Activated CD8-positive, alpha-beta T cell treated with anti-CD3 and anti-CD28 coated beads for 36 hours (primary cell): ENCODE measurements around the gene CD44. TPM values are rescaled to one million over a fixed set of nuclear protein-coding genes. Genes with fewer than 3 reads are reported as not detected.
A peak's percentile ranks its signal among the peaks of the same experiment; 100 is the strongest.

Source experiments
- ATAC-seq: fragments of 200-7000 bp; cut with Tn5 transposase; one replicate; pipeline ENCODE4 v1.10.0; 2021; ENCODE audit warnings: mild to moderate bottlenecking, moderate library complexity
- CTCF ChIA-PET: fragments of 350-600 bp; sonication (Branson Sonifier 250); formaldehyde crosslinking; loops from one replicate; lab custom pipeline; 2021; ENCODE audit warnings: antibody characterized with exemption; lab: Charles Lee
- POLR2A ChIA-PET: fragments of 350-600 bp; sonication (Branson Sonifier 250); formaldehyde crosslinking; loops from one replicate; lab custom pipeline; 2021; ENCODE audit warnings: antibody characterized with exemption; lab: Charles Lee
- DNase-seq: peaks from one replicate; pipeline ENCODE4 v3.0.0-alpha.2; 2020
- H3K27ac Mint-ChIP-seq: one replicate; pipeline ENCODE4 v1.8.0; 2021; ENCODE audit warnings: mild to moderate bottlenecking, mixed read lengths
- H3K27me3 Mint-ChIP-seq: one replicate; pipeline ENCODE4 v1.8.0; 2021; ENCODE audit warnings: mixed read lengths
- H3K36me3 Mint-ChIP-seq: one replicate; pipeline ENCODE4 v1.8.0; 2021; ENCODE audit warnings: low read depth, mixed read lengths
- H3K4me1 Mint-ChIP-seq: one replicate; pipeline ENCODE4 v1.8.0; 2021; ENCODE audit warnings: low read depth, mixed read lengths
- H3K4me3 Mint-ChIP-seq: one replicate; pipeline ENCODE4 v1.8.0; 2021; ENCODE audit warnings: mild to moderate bottlenecking, moderate library complexity, mixed read lengths
- H3K9me3 Mint-ChIP-seq: one replicate; pipeline ENCODE4 v1.8.0; 2021; ENCODE audit warnings: mixed read lengths
- intact Hi-C: fragments of 100-400 bp; cut with micrococcal nuclease; formaldehyde crosslinking; loops from one replicate; pipeline ENCODE4 v1.10.0; 2022
- total RNA-seq, 2 experiments: library from RNA; stranded (reverse); gene quantifications; one replicate each; pipeline ENCODE4 v1.2.3, GENCODE V29; 2021
- TF ChIP-seq, protein P1 (sequence below): fragments of 200-600 bp; IDR thresholded peaks from one replicate; pipeline ENCODE4 v1.8.0; 2022; ENCODE audit warnings: antibody characterized with exemption, mild to moderate bottlenecking

Gene CD44
- total RNA-seq, 2 experiments from 2014 or later, result 363 to 373 TPM

DNA sequence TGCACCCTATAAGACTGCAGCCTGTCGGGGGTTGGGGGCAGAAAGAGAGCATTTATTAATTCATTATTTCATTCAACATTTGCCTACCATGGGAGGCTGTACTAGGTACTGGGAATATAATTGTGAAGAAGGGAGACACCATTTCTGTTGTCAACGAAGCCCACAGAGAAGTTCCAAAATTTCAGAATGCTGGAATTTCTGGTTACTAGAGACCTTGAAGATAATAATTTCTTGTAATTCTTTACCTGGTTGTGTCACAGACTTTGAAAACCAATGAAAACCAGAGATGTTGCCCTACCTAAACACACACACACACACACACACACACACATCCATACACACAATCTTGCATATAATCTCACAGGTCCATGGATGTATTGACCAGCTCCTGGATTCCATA, 30.1 kb downstream of the CD44 start:
- intact Hi-C loops, result loop anchor here (5.0 kb wide), 2 partner anchors 157 to 252 kb away; partner anchors contain the start of genes APIP and PDHX
- H3K27ac Mint-ChIP-seq, result peak overlapping the region; percentile 98
- DNase-seq (no peak), ATAC-seq (no peak)
- peaks cover 2% of the 10 kb centered on the region for H3K9me3 Mint-ChIP-seq
- ChIA-PET POLR2A (interaction anchor here (1.2 to 9.4 kb wide), 5 partner anchors 10 to 29 kb away, joined by 3 to 69 read pairs (median 10); partner anchors contain the start of gene CD44), CTCF (interaction anchor here (1.8 to 9.1 kb wide), 2 partner anchors 11 to 128 kb away, joined by 4 to 89 read pairs; no protein-coding TSS in a partner anchor)
- H3K36me3 Mint-ChIP-seq, result peaks cover 64% of the 10 kb centered on the region
- H3K27me3 Mint-ChIP-seq, result no peaks in the 10 kb centered on the region
- TF ChIP-seq, protein P1, sequence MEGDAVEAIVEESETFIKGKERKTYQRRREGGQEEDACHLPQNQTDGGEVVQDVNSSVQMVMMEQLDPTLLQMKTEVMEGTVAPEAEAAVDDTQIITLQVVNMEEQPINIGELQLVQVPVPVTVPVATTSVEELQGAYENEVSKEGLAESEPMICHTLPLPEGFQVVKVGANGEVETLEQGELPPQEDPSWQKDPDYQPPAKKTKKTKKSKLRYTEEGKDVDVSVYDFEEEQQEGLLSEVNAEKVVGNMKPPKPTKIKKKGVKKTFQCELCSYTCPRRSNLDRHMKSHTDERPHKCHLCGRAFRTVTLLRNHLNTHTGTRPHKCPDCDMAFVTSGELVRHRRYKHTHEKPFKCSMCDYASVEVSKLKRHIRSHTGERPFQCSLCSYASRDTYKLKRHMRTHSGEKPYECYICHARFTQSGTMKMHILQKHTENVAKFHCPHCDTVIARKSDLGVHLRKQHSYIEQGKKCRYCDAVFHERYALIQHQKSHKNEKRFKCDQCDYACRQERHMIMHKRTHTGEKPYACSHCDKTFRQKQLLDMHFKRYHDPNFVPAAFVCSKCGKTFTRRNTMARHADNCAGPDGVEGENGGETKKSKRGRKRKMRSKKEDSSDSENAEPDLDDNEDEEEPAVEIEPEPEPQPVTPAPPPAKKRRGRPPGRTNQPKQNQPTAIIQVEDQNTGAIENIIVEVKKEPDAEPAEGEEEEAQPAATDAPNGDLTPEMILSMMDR, result no peak
- H3K4me1 Mint-ChIP-seq, result peaks cover 97% of the 10 kb centered on the region
- no peak overlapping the region for H3K4me3 Mint-ChIP-seq

DNA sequence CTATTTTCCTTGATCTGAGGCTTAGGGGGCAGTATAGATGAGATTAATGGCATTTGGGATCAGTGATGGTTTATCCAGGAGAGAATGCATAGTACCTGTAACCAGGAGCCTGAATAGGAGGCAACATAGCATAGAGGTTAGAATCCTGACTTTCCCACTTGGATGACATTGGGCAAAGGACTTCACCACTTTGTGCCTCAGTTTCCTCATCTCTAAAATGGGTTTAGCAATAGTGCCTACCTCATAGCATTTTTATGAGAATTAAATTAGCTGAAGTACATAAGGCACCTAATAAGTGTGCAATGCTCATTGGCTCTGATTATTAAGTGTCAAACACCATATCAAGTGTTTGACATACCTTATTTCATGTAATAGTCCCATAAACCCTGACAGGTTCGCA, 30.8 kb downstream of the CD44 start:
- intact Hi-C loops, result loop anchor here (5.0 kb wide), 2 partner anchors 157 to 252 kb away; partner anchors contain the start of genes APIP and PDHX
- peak overlapping the region; percentile 98 for H3K27ac Mint-ChIP-seq
- ATAC-seq (no peak), DNase-seq (no peak)
- H3K9me3 Mint-ChIP-seq, result peaks cover 2% of the 10 kb centered on the region
- POLR2A ChIA-PET, result interaction anchor here (1.0 to 9.4 kb wide), 6 partner anchors 9 to 29 kb away, joined by 3 to 69 read pairs (median 8); partner anchors contain the start of gene CD44
- H3K4me3 Mint-ChIP-seq, result no peak overlapping the region
- H3K4me1 Mint-ChIP-seq, result peaks cover 97% of the 10 kb centered on the region
- CTCF ChIA-PET, result interaction anchor here (1.0 to 9.1 kb wide), 4 partner anchors 10 to 246 kb away, joined by 3 to 89 read pairs (median 4); no protein-coding TSS in a partner anchor
- H3K36me3 Mint-ChIP-seq, result peaks cover 67% of the 10 kb centered on the region
- no peaks in the 10 kb centered on the region for H3K27me3 Mint-ChIP-seq
- TF ChIP-seq, protein P1, result no peak

DNA sequence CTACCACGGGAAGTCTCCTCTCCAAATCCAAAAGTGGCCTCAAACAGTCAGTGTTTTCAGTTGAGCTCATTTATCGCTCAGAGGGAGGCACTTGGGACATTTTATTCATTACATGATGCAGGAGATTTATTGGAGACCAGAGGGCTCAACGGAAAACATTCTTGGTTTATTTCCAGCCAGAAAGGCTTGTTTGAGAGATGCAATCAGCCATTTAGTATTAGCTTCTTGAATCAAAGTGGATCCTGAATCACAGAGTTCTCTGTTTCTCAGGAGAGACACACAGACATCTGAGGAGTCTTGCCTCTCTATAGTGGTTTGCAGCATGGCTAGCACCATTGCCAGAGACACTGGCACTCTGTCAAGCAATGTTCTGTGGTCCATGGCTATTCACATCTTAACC, 31.5 kb downstream of the CD44 start:
- POLR2A ChIA-PET, result interaction anchor here (1.0 to 6.4 kb wide), 4 partner anchors 8 to 26 kb away, joined by 3 to 50 read pairs (median 8); no protein-coding TSS in a partner anchor
- intact Hi-C loops, result no loop called here
- no peak for ATAC-seq
- Mint-ChIP-seq H3K4me3 (no peak overlapping the region), H3K4me1 (peaks cover 97% of the 10 kb centered on the region), H3K27me3 (no peaks in the 10 kb centered on the region), H3K36me3 (peaks cover 73% of the 10 kb centered on the region), H3K27ac (peak overlapping the region; percentile 88), H3K9me3 (peaks cover 2% of the 10 kb centered on the region)
- TF ChIP-seq, protein P1, result no peak
- no peak for DNase-seq
- CTCF ChIA-PET, result interaction anchor here (1.0 to 9.1 kb wide), 3 partner anchors 9 to 247 kb away, joined by 3 to 89 read pairs (median 3); no protein-coding TSS in a partner anchor

DNA sequence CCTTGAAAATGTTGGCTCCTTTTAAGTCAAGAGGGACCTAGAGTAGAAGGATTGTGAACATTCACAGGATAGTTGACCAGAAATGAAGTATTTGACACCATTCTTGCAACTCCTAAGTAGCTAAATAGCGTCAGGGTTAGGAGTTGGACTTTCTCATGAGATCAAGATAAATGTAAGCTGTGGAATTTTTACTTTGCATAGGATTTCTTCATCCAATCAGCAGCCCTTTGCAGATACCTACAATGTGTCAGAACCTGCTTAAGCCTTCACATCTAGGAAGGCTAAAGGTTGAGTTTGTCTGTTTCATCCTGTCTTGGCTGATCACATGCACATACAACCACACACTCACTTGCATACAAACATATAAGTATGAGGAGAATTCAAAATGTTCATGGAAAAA, 32.3 kb downstream of the CD44 start:
- Mint-ChIP-seq H3K4me3 (no peak overlapping the region), H3K9me3 (peaks cover 2% of the 10 kb centered on the region), H3K36me3 (peaks cover 75% of the 10 kb centered on the region), H3K27ac (peak overlapping the region; percentile 84), H3K4me1 (peaks cover 94% of the 10 kb centered on the region), H3K27me3 (no peaks in the 10 kb centered on the region)
- TF ChIP-seq, protein P1, result no peak
- ChIA-PET CTCF (interaction anchor here (1.5 to 3.6 kb wide), 2 partner anchors 8 to 12 kb away, joined by 3 to 28 read pairs; no protein-coding TSS in a partner anchor), POLR2A (interaction anchor here (1.3 to 2.0 kb wide), 2 partner anchors 8 to 25 kb away, joined by 3 to 12 read pairs; no protein-coding TSS in a partner anchor)
- intact Hi-C loops, result no loop called here
- ATAC-seq (no peak), DNase-seq (no peak)

DNA sequence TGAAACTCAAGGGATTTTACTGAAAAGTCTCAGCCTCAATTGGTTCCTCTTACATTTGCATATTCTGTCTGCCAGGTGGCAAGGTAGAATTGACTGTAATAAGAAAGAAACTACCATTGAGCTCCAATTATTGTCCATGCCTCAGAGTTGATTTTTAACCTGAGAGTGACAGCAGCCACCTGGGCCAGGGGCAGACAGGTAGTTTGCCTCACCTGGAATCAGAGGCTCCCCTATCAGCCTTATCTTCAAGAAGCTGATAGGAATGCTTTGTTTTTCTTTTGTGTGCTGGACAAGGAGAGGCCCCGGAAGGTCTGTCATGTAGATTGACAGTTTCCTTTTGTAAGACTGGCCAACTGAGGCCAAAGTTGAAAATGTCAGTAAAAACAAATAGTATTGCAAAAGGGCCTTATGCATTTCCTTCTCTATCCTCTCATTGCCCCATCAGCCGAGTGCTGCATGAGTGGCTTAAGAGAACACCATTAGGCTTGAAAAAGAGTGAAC, 34.1 kb downstream of the CD44 start:
- ChIA-PET POLR2A (interaction anchor here (2.0 to 8.6 kb wide), 4 partner anchors 7 to 33 kb away, joined by 10 to 68 read pairs (median 21); partner anchors contain the start of gene CD44), CTCF (interaction anchor here (1.1 to 3.6 kb wide), 4 partner anchors 10 to 159 kb away, joined by 3 to 28 read pairs (median 4); no protein-coding TSS in a partner anchor)
- peaks cover 2% of the 10 kb centered on the region for H3K9me3 Mint-ChIP-seq
- H3K27ac Mint-ChIP-seq, result peak overlapping the region; percentile 84
- TF ChIP-seq, protein P1, result no peak
- H3K4me3 Mint-ChIP-seq, result no peak overlapping the region
- intact Hi-C loops, result no loop called here
- peaks cover 94% of the 10 kb centered on the region for H3K4me1 Mint-ChIP-seq
- ATAC-seq, result no peak
- no peaks in the 10 kb centered on the region for H3K27me3 Mint-ChIP-seq
- DNase-seq, result no peak
- H3K36me3 Mint-ChIP-seq, result peaks cover 79% of the 10 kb centered on the region
